ENCODE results near the gene PHKA1.

Gene PHKA1

GRCh38 chrX:72641611-72642010 is 72.5 kb downstream of the PHKA1 start:
- no peak for TF ChIP-seq CTCF (IDR thresholded peaks at IDR 0.05; ENCODE audit: low read depth, low read length, missing control alignments)
- in situ Hi-C loops (cut with HindIII; ENCODE audit: low sequenced_read_pairs): no loop called here
- no peak for DNase-seq (ENCODE audit: low read depth)
- H3K4me3 ChIP-seq (ENCODE audit: low read depth, low read length): no peak overlapping the region

- in situ Hi-C loops (cut with HindIII; ENCODE audit: low sequenced_read_pairs): no loop called here
- no peak for TF ChIP-seq CTCF (IDR thresholded peaks at IDR 0.05; ENCODE audit: low read depth, low read length, missing control alignments)
- no peak overlapping the region for H3K4me3 ChIP-seq (ENCODE audit: low read depth, low read length)
- no peak for DNase-seq (ENCODE audit: low read depth)
Measured at GRCh38 chrX:72635930-72636329, 78.2 kb downstream of the PHKA1 start.

- in situ Hi-C loops (cut with HindIII; ENCODE audit: low sequenced_read_pairs): no loop called here
- no peak for DNase-seq (ENCODE audit: low read depth)
Measured at GRCh38 chrX:72634331-72634730, 79.8 kb downstream of the PHKA1 start.

DNA sequence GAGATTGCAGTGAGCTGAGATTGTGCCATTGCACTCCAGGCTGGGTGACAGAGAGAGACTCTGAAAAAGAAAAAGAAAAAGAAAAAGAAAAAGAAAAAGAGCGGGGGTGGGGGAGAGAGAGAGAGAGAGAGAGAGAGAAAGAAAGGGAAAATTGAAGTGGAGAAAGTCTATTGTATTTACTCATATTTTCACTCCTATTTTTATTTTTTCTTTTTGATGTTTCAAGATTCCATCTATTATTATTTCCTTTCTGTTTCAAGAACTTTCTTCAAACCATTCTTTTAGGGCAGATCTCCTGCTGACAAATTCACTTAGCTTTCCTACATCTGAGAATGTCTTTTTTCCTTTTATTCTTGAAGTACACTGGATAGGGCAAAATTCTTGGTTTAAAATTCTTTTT is 83.9 kb downstream of the PHKA1 start:
- DNase-seq (ENCODE audit: low read depth): no peak
- H3K4me3 ChIP-seq (ENCODE audit: low read depth, low read length): no peak overlapping the region
- TF ChIP-seq CTCF (IDR thresholded peaks at IDR 0.05; ENCODE audit: low read depth, low read length, missing control alignments): no peak
- in situ Hi-C loops (cut with HindIII; ENCODE audit: low sequenced_read_pairs): no loop called here

More at GRCh38 chrX:72634331-72634730, 79.8 kb downstream of the PHKA1 start:
- H3K4me3 ChIP-seq (ENCODE audit: low read depth, low read length): no peak overlapping the region
- TF ChIP-seq CTCF (IDR thresholded peaks at IDR 0.05; ENCODE audit: low read depth, low read length, missing control alignments): no peak

DNA sequence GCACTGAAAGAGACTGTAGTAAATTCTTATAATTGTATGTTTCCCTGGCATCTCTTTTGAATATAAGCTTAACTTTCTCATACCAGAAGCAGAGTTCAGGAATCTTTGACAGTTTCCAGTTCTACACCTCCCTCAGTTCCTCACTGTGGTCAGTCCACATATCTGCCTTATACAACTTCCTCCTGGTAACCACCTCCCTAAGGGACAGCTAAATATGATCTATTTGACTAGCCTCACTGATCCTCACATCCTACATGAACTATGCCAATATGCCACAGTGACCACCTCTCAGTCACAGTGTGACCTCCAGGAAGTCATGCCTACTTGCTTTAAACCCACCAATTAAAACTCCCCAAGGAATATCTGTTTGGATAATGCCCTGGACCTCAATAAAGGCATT is 89.9 kb downstream of the PHKA1 start:
- DNase-seq (ENCODE audit: low read depth): no peak
- H3K4me3 ChIP-seq (ENCODE audit: low read depth, low read length): no peak overlapping the region
- TF ChIP-seq CTCF (IDR thresholded peaks at IDR 0.05; ENCODE audit: low read depth, low read length, missing control alignments): no peak
- in situ Hi-C loops (cut with HindIII; ENCODE audit: low sequenced_read_pairs): no loop called here

DNA sequence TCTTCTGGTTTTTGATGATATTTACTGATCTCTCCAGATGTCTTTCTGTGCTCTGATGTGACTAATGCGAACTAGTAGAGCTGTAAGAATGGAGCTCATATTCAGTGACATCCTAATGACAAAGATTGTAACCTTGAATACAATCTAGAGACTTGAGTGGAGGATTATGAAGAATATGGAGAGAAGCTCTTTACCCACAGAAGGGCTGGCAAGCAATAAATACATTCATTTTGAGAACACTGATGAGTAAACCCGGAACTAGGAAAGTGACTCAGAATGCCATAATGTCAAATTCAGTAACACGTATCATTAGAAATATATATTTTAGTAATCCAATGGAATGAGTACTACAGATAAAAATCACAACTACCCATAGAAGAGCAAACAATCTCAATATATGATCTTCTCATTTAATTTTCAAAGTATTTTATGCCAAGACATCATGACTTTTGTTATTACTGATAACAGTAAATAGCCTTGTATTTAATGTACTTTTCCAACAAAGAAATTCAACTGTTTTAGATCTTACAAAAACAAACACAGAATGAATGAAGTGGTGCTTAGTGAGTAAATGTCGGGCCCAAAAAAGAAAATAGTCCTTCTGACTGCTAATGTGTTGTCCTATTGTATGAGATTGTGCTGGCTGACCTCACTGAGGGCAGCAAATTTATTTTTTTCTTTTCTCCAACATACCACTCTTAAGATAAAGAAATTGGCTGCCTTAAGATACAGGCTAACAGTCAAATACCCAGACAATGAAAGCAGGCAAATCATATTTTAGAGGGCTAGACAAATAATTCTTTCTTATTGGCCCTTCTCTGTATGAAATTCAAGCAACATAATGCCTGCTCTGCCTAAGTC is 92.3 kb downstream of the PHKA1 start:
- TF ChIP-seq CTCF (IDR thresholded peaks at IDR 0.05; ENCODE audit: low read depth, low read length, missing control alignments): no peak
- no peak for DNase-seq (ENCODE audit: low read depth)
- no peak overlapping the region for H3K4me3 ChIP-seq (ENCODE audit: low read depth, low read length)
- in situ Hi-C loops (cut with HindIII; ENCODE audit: low sequenced_read_pairs): no loop called here
